ENCODE measurements around the gene RCBTB2. TPM values are rescaled to one million over a fixed set of nuclear protein-coding genes. Genes with fewer than 3 reads are reported as not detected.

RCBTB2 gene
- total and polyA plus RNA-seq, 9 of the 15 experiments (the other 6 are each of a cell fraction or from before 2014, with no cell fraction given): 0.91 to 3.3 (median 1.5) TPM

DNA sequence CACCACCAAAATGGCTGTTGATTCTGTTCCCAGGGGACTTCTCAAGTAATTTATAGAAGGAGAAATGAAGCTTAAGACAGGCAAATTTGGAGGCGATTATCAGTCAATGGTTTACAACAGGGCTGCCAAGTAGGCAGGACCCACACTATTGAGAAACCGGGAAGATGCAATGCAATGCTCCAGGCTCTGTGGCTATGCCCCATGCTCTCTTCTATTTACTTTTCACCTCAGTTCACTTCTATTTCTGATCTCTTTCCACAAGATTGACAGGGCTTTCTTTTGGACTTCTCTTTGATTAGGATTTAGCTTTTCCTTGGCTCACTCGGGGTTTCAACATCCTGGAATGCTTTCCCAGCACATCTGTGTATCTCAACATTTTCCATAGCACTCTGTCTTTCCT lies 12.7 kb upstream of the RCBTB2 start:
- no peaks in the 10 kb centered on the region for H3K36me3 ChIP-seq (ENCODE audit: control insufficient read depth, insufficient read depth, low read length)
- no peak overlapping the region for H3K4me2 ChIP-seq (ENCODE audit: insufficient read depth, low read length)
- WGBS (ENCODE audit: insufficient coverage, low coverage, missing lambda C conversion rate): 15% methylated on average over 3 of the region's 3 CpGs
- no peaks in the 10 kb centered on the region for H3K9me1 ChIP-seq (ENCODE audit: control insufficient read depth, insufficient read depth, low read length)
- no peak overlapping the region for H3K9ac ChIP-seq (ENCODE audit: insufficient read depth in 1 of 2, low read depth in 2 of 2, low read length in 2 of 2)
- intact Hi-C loops (cut with micrococcal nuclease) (no loop called here), in situ Hi-C loops (cut with MboI) (no loop called here)
- no peak overlapping the region for H2AFZ ChIP-seq (ENCODE audit: low read depth, low read length)
- BruUV-seq (replicated peaks): no TSS peak
- no peak overlapping the region for H3K27ac ChIP-seq (ENCODE audit: extremely low read depth, low read depth, low read length)
- H4K20me1 ChIP-seq (replicated peaks; ENCODE audit: control insufficient read depth, insufficient read depth, low read length): no peaks in the 10 kb centered on the region
- POLR2A ChIA-PET: interaction anchor here (1.2 kb wide), 1 partner anchor 12 kb away, joined by 3 read pairs; no protein-coding TSS in a partner anchor
- H3K9me3 ChIP-seq (replicated peaks; ENCODE audit: control insufficient read depth, insufficient read depth, low read depth, low read length): no peaks in the 10 kb centered on the region
- no peak overlapping the region for H3K4me3 ChIP-seq
- H3K27me3 ChIP-seq (ENCODE audit: control insufficient read depth in 2 of 2, insufficient read depth in 2 of 2, low read length in 2 of 2): no peaks in the 10 kb centered on the region
- TF ChIP-seq DPF2 (IDR thresholded peaks at IDR 0.05) (no peak), ZNF41 (CRISPR knock-in tag; conservative IDR thresholded peaks at IDR 0.05) (no peak), ZNF583 (CRISPR knock-in tag; IDR thresholded peaks at IDR 0.05) (no peak), FOXP1 (CRISPR knock-in tag; IDR thresholded peaks at IDR 0.05) (no peak), ZNF431 (CRISPR knock-in tag; IDR thresholded peaks at IDR 0.05) (no peak), ZNF232 (CRISPR knock-in tag; IDR thresholded peaks at IDR 0.05) (no peak)
- CTCF ChIA-PET (ENCODE audit: low intra/inter-chr PET ratio): no interaction called here
- no peaks in the 10 kb centered on the region; a peak in 1 of 5 replicates for H3K4me1 ChIP-seq (replicated peaks in 1 of 2; ENCODE audit: control insufficient read depth in 2 of 2, insufficient read depth in 2 of 2, low read length in 2 of 2)
- ATAC-seq (no peak), FAIRE-seq (no peak), DNase-seq (ENCODE audit: extremely low read depth in 1 of 4, low spot score in 3 of 4) (no peak)
- H3K79me2 ChIP-seq (ENCODE audit: control insufficient read depth, insufficient read depth, low read length): no peaks in the 10 kb centered on the region

DNA sequence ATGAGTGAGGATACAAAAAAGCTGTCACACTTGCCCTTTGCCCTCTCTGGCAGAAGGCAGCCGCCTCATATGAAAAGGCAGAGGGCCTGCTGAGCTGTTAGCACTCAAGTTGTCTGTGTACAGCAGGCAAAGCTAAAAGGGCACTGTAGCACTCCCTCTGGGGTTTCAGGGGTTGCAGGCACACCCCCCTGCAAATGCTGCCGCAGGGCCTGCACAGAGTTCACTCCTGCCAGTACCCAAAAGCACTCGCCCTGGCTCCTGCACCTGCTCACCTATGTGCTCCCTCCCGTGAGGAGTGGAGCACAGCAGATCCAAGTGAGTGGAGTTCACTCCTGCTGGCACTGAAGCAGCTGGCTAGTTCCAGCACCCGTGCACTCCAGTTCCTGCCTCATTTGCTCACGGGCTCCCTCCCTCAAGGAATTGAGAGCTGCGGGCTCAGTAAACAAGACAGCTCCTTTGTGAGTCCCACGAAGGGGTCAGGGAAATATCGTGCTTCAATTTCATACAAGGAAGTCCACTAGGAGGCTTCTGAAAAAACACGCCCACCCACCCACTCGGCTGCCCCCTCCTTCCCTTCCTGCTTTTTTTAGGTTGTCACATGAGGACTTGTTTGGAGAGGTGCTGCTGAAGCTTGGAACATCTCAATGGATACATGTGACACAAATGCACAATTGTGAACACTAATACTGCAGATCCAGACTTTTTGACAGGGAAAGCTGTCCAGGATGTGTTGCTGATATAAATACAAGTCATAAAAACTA lies 9.9 kb upstream of the RCBTB2 start:
- Histone ChIP-seq H3K4me3 (no peak overlapping the region), H2AFZ (ENCODE audit: low read depth, low read length) (peak overlapping the region; percentile 63), H3K36me3 (ENCODE audit: control insufficient read depth, insufficient read depth, low read length) (no peaks in the 10 kb centered on the region), H3K4me2 (ENCODE audit: insufficient read depth, low read length) (no peak overlapping the region), H3K9ac (ENCODE audit: insufficient read depth in 1 of 2, low read depth in 2 of 2, low read length in 2 of 2) (peak overlapping the region in 1 of 2 experiments; percentile 17; a peak in 1 of 4 replicates), H4K20me1 (replicated peaks; ENCODE audit: control insufficient read depth, insufficient read depth, low read length) (no peaks in the 10 kb centered on the region), H3K27me3 (ENCODE audit: control insufficient read depth in 2 of 2, insufficient read depth in 2 of 2, low read length in 2 of 2) (no peaks in the 10 kb centered on the region), H3K79me2 (ENCODE audit: control insufficient read depth, insufficient read depth, low read length) (no peaks in the 10 kb centered on the region), H3K9me3 (replicated peaks; ENCODE audit: control insufficient read depth, insufficient read depth, low read depth, low read length) (no peaks in the 10 kb centered on the region), H3K9me1 (ENCODE audit: control insufficient read depth, insufficient read depth, low read length) (no peaks in the 10 kb centered on the region), H3K27ac (ENCODE audit: extremely low read depth, low read depth, low read length) (no peak overlapping the region), H3K4me1 (replicated peaks in 1 of 2; ENCODE audit: control insufficient read depth in 2 of 2, insufficient read depth in 2 of 2, low read length in 2 of 2) (no peaks in the 10 kb centered on the region; a peak in 1 of 5 replicates)
- FAIRE-seq (no peak), DNase-seq (ENCODE audit: extremely low read depth in 1 of 4, low spot score in 3 of 4) (no peak), ATAC-seq (peak; percentile 42; the same call in 2 of the 3 replicates)
- intact Hi-C loops (cut with micrococcal nuclease) (no loop called here), in situ Hi-C loops (cut with MboI) (no loop called here)
- no TSS peak for BruUV-seq (replicated peaks)
- POLR2A ChIA-PET: interaction anchor here (0.6 to 1.4 kb wide), 2 partner anchors 10 to 272 kb away, joined by 3 to 4 read pairs; partner anchors contain the start of gene RCBTB2
- CTCF ChIA-PET (ENCODE audit: low intra/inter-chr PET ratio): no interaction called here
- no peak for TF ChIP-seq SIX5 (IDR thresholded peaks at IDR 0.05; ENCODE audit: borderline replicate concordance in 1 of 2, insufficient read depth in 1 of 2, low read depth in 1 of 2, low read length in 2 of 2)
- TF ChIP-seq SETDB1 (IDR thresholded peaks at IDR 0.05; ENCODE audit: low read length): no peak
- WGBS (ENCODE audit: insufficient coverage, low coverage, missing lambda C conversion rate): 15% methylated on average over 5 of the region's 11 CpGs
